ENCODE data around the gene ANKDD1A. TPM values are rescaled to one million over a fixed set of nuclear protein-coding genes. Genes with fewer than 3 reads are reported as not detected.

ANKDD1A gene
- total and polyA plus RNA-seq, 8 donors: 3.4 to 13.5 (median 10.9) TPM

DNA sequence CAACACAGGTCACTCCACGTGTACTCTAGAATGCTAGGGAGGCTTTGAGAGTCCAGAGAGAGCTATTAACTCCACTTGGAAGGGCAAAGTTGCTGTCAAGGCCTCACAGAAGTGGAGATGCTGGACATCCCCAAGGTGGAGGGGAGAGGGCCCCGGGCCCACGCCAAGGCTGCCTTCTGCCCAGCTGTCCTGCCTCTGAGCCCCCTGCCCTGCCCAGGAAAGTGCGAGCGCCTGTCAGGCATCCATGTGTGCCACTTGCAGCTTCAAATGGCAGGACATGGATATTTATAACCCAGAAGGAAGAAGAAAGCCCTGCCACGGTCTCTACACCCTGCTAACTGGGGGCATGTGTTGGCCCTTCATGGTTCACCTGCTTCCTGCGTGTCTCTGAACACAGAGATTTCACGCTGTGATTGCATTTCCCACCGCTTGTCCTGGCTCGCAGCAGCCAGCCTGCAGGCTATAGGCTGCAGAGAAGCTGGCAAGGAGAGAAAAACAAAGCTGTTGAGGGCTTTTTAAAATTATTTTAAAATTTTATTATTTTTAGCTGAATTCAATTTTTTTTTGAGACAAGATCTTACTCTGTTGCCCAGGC is 17.0 kb downstream of the ANKDD1A start:
- TF ChIP-seq, protein P1, sequence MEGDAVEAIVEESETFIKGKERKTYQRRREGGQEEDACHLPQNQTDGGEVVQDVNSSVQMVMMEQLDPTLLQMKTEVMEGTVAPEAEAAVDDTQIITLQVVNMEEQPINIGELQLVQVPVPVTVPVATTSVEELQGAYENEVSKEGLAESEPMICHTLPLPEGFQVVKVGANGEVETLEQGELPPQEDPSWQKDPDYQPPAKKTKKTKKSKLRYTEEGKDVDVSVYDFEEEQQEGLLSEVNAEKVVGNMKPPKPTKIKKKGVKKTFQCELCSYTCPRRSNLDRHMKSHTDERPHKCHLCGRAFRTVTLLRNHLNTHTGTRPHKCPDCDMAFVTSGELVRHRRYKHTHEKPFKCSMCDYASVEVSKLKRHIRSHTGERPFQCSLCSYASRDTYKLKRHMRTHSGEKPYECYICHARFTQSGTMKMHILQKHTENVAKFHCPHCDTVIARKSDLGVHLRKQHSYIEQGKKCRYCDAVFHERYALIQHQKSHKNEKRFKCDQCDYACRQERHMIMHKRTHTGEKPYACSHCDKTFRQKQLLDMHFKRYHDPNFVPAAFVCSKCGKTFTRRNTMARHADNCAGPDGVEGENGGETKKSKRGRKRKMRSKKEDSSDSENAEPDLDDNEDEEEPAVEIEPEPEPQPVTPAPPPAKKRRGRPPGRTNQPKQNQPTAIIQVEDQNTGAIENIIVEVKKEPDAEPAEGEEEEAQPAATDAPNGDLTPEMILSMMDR (IDR thresholded peaks at IDR 0.05): no peak
- no peak for DNase-seq
- intact Hi-C loops (cut with DNase I): no loop called here
- Histone ChIP-seq H3K4me3 (no peak overlapping the region), H3K36me3 (no peaks in the 10 kb centered on the region), H3K27ac (no peak overlapping the region), H3K27me3 (no peaks in the 10 kb centered on the region), H3K4me1 (no peaks in the 10 kb centered on the region), H3K9me3 (no peaks in the 10 kb centered on the region)
- ATAC-seq: no peak

DNA sequence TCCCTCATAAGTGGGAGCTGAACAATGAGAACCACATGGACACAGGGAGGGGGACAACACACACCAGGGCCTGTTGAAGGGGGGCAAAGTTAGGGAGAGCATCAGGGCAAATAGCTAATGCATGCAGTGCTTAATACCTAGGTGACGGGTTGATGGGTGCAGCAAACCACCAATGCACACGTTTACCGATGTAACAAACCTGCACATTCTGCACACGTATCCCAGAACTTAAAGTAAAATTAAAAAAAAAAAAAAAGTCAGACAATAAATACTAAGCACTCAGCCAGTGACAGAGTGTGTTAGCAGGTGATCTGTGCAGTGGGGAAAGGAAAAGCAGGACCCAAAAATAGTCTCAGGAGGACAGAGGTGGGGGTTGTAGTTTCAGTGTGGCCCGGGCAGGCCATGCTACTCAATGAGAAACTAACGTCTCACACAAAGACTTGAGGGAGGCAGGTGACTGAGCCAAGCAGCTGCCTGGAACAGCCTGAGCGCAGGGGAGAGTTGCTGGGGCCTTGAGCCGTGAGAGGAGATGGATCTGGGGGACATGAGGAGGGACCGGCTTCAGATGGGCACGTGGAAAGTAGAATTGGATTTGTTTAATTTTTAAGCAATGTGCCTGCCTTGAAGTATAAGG is 18.4 kb downstream of the ANKDD1A start:
- no peak for DNase-seq
- H3K27ac ChIP-seq: no peak overlapping the region
- no peak overlapping the region for H3K4me3 ChIP-seq
- no peak for ATAC-seq
- H3K27me3 ChIP-seq: no peaks in the 10 kb centered on the region
- no peaks in the 10 kb centered on the region for H3K4me1 ChIP-seq
- H3K36me3 ChIP-seq: peaks cover 0 to 5% of the 10 kb centered on the region in 2 donors
- intact Hi-C loops (cut with DNase I): no loop called here
- H3K9me3 ChIP-seq: no peaks in the 10 kb centered on the region
- TF ChIP-seq, protein P1 (IDR thresholded peaks at IDR 0.05): no peak

- intact Hi-C loops (cut with DNase I): no loop called here
- ATAC-seq: no peak
Observed at GRCh38 chr15:64930778-64931371, 19.2 kb downstream of the ANKDD1A start.

GRCh38 chr15:64931381-64931780 is 19.7 kb downstream of the ANKDD1A start:
- Histone ChIP-seq H3K27ac (no peak overlapping the region), H3K4me1 (no peaks in the 10 kb centered on the region), H3K27me3 (no peaks in the 10 kb centered on the region), H3K9me3 (no peaks in the 10 kb centered on the region), H3K36me3 (peaks cover 0 to 5% of the 10 kb centered on the region in 2 donors), H3K4me3 (no peak overlapping the region)
- TF ChIP-seq, protein P1 (IDR thresholded peaks at IDR 0.05): no peak
- no peak for DNase-seq
- intact Hi-C loops (cut with DNase I): no loop called here
- no peak for ATAC-seq

More at GRCh38 chr15:64930778-64931371, 19.2 kb downstream of the ANKDD1A start:
- DNase-seq: no peak
- peaks cover 0 to 5% of the 10 kb centered on the region in 2 donors for H3K36me3 ChIP-seq
- H3K4me3 ChIP-seq: no peak overlapping the region
- H3K27me3 ChIP-seq: no peaks in the 10 kb centered on the region
- no peaks in the 10 kb centered on the region for H3K9me3 ChIP-seq
- no peaks in the 10 kb centered on the region for H3K4me1 ChIP-seq
- TF ChIP-seq, protein P1 (IDR thresholded peaks at IDR 0.05): no peak
- H3K27ac ChIP-seq: no peak overlapping the region

- Histone ChIP-seq H3K36me3 (peaks cover 0 to 5% of the 10 kb centered on the region in 2 donors), H3K27me3 (no peaks in the 10 kb centered on the region), H3K4me1 (no peaks in the 10 kb centered on the region), H3K9me3 (no peaks in the 10 kb centered on the region), H3K27ac (no peak overlapping the region), H3K4me3 (no peak overlapping the region)
- intact Hi-C loops (cut with DNase I): no loop called here
- DNase-seq (no peak), ATAC-seq (no peak)
- TF ChIP-seq, protein P1 (IDR thresholded peaks at IDR 0.05): no peak
Observed at GRCh38 chr15:64934023-64934422, 22.3 kb downstream of the ANKDD1A start.
